Activated CD4-positive, CD25-positive, alpha-beta regulatory T cell treated with anti-CD3 and anti-CD28 coated beads, Interleukin-2, amount 50 U/mL, for 24 hours (primary cell): ENCODE results near the gene KANSL1.

Experiments
- ATAC-seq, 2 donors: fragments of 150-1000 bp; cut with Tn5 transposase; one replicate each; pipeline ENCODE4 v1.10.0; 2021; ENCODE audit warnings: mild to moderate bottlenecking in 1 of 2, moderate library complexity in 1 of 2

The KANSL1 gene

GRCh38 chr17:46166692-46167249 lies 26.5 kb downstream of the KANSL1 start:
- ATAC-seq, result no peak

DNA sequence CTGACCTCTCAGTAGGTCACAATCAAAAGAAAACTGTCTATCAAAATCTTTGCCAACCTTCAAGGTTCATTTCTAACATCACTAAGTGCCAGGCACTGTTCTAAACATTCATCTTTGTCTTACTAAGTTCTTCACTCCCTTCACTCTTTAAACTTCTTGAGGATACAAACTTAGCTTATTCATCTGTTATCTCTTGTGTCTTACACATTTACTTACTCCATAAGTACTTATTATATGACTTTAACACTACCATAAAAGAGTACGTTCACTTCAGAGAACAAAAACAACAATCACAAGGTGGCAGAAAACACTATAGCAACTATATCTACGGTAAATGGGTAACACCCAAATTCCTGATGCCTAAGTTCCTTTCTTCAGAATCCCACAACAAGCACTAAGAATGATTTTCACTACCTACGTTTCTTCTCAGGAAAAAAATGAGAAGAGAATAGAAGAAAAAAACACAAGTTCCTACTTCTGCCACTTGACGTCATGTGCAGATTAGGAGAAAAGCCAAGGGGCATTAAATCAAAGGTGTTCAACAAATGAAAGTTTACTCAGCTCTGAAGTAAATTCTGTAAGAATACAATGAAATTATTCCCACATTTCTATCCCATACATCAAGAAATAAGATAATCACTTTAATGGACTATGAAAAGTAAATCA lies 29.2 kb downstream of the KANSL1 start:
- ATAC-seq, result no peak

DNA sequence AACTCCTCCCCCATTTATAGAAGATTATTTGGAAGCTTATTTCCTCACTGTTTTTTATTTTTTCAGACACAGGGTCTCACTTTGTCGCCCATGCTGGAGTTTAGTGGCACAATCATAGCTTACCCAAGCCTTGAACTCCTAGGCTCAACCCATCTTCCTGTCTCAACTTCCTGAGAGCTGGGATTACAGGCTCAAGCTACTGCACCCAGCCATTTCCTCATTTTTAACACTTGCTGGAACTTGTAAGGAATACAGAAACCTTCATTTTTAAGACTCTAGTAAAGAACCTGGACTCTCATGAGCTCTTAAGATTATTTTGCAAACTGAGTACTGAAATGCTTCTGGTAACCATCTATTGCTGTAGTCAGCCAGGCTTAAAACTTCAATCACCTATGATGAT lies 29.9 kb downstream of the KANSL1 start:
- ATAC-seq, result no peak

DNA sequence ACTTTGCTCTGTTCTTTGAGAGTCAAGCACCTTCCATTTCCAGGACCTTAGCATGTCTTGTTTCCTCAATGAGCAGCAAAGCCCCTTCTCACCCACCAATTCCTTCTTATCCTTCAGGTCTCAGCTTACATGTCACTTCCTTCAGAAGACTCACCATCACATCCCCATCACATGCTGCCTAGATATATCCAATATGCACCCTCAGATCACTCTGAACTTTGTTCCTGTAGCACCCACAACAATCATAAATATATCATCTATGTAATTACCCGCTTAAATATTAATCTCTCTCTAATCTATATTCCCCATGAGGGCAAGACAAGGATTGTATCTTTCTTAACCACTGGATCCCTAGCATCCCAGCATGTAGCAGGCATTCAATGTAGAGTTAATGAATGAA lies 30.4 kb downstream of the KANSL1 start:
- ATAC-seq, result no peak

GRCh38 chr17:46160169-46160568 lies 33.1 kb downstream of the KANSL1 start:
- ATAC-seq, result no peak

DNA sequence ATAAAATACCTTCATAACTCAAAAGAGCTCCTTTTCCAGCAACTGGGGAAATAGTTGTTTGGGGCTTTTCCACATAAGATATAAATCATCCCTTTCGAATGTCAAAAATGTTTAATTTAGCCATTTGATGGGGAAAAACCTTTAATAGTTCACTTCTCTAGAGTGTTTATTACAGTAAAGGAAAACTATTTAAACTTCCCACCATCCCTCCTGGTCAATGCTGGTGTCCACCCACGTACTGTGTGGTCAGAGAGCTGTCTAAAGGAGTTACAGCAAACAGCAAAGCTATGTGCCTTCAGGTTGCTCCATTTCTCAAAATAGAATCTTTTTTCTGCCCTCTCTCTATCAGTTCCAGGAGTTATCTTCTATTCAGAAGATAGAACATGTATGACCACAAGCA lies 33.5 kb downstream of the KANSL1 start:
- ATAC-seq, result no peak

DNA sequence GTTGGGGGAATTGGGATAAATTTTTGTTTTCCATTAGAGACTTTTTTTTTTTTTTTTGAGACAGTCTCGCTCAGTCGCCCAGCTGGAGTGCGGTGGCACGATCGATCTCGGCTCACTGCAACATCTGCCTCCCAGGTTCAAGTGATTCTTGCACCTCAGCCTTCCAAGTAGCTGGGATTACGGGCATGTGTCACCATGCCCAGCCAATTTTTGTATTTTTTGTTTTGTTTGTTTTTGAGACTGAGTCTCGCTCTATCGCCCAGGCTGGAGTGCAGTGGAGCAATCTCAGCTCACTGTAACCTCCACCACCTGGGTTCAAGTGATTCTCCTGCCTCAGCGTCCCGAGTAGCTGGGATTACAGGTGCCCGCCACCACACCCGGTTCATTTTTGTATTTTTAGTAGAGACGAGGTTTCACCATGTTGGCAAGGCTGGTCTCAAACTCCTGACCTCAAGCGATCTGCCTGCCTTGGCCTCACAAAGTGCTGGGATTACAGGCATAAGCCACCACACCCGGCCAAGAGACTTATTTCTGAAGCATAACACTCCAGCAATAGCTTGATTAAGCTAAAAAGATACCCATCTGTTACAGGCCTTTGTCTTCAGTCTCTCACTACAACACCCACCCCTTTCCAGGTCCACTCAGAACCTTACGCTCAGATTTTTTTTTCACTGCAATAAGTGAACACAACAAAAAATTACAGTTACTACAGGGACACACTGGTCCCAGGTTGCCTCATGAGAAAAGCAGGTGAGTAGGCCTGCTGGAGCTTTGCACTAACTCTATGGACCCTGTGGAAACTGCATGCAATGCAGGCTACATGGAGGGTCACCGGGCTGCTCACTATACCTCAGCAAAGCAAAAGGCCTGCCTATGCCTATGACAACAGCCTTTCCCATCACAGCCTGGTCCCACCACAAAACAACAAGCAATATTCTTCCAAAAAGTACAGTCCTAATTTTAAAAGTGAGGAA lies 34.6 kb downstream of the KANSL1 start:
- ATAC-seq, result no peak

DNA sequence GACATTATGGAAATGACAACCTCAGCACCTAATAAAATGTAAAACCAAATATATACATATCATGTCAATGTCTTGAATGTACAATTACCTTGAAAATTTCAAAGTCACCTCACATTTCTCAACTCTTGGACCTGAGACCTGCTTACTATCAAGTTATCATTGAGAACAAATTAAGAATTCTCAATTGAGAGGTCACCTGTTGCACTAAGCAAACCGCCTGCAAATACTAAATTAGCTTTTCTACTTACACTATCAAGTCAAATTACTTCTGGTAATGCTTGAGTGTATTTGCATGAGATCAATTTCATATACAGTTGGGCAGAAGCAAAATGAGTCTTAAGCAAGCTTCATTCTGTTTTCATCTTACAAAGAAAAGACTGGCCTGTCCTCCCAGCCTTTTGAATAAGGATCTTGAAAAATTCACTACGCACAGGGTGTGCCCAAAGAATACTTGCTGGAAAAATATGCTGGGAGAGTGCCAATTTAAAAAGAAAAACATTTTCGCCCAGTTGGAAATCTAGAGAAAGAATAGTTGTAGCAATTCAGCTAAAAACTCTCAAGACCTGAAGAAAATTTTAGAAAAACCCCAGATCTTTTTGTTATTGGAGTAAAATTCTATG lies 35.7 kb downstream of the KANSL1 start:
- ATAC-seq, result no peak

- no peak for ATAC-seq
Measured at GRCh38 chr17:46154151-46154816, 38.9 kb downstream of the KANSL1 start.

DNA sequence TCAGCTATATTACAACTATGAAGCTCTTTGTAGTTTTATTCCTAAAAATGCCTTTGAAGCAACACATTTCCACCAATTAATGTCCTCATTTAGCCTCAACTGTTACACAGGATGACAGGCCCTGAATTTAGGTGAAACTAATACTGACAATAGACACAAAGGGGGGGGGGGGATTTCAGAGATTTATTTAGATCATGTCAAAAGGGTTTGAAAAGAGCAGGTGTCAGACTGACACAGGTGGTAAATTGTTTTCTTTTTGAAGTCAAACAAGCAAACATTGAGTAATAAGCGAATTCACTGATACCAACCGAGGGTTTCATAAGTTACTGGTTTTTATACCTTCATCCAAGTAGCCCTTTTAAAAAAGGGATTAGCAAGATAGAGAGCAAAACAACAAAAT lies 40.8 kb downstream of the KANSL1 start:
- ATAC-seq, result no peak

DNA sequence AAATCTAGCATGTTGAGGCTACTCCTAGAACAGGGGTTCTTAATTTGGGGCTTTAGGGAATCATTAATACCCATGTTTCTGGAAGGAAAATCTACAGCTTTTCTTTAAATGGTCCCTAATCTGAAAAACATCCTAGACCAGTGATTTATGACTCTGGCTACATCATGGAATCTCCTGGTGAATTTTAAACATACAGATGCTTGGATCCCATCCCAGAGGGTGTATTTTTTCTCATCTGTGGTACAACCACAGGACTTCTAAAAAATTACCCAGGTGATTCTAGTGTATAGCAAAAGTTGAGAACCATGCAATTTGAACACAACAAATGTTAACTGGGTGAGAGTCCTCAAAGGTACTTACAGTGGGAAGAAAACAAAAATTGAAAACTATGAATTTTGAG lies 41.5 kb downstream of the KANSL1 start:
- no peak for ATAC-seq

DNA sequence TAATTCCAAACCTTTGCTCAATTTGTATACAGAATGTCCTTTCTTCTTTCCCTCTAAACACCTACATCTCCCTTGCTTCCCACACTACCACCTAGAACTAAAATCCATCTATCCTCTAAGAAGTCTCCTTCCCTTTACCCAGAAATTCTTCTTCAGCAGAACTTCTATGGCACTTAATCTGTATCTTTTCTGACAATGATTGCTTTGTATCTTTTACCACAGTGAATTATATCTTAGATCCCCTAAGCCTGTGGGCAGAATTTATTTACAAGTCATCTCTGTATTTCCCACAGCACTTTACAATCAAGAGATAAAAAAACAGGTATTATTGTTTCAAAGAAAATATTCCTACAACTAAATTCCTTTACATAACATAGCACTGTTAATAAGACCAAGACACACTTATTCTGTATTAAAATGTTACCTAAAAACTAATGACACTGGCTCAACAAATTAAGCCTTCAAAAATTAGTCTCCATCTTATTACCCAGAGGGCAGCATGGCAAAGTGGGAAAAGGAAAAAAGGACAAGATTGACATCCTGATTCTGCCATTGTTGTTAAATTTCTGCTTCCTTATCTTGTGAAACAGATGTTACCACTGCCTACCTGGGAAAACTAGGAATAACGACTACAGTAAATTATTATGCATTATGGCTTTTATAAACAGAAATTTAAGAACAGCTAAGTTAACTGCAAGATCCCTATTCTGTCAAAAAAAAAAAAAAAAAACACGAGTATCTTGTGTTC lies 42.8 kb downstream of the KANSL1 start:
- no peak for ATAC-seq

DNA sequence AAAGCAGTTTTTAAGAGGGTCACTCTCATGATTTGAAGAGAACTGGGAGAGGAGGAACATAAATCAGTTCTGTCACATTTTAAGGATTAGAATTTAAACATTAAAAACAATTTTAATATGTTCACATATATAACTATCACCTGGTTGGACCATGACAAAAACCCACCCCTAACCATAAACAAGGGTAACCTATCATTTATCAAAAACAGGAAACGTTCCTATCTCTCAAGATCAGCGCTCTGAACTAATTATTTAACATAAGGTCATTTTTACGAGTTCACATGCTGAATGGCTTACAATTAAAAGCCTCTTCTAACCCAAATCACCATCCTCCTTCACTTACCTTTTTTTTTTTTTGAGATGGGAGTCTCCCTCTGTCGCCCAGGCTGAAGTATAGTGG lies 45.0 kb downstream of the KANSL1 start:
- ATAC-seq, result no peak

DNA sequence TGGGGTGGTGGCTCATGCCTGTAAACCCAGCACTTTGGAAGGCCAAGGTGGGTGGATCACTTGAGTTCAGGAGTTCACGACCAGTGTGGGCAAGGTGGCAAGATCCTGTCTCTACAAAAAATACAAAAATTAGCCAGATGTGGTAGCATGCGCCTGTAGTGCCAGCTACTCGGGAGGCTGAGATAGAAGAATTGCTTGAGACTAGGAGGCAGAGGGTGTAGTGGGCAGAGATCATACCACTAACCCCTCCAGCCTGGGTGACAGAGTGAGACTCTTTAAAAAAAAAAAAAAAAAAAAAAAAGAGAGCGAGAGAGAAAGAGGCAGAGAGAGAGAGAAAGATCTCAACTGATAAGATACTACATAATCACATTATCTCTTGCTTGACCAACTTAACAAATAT lies 45.9 kb downstream of the KANSL1 start:
- no peak for ATAC-seq

DNA sequence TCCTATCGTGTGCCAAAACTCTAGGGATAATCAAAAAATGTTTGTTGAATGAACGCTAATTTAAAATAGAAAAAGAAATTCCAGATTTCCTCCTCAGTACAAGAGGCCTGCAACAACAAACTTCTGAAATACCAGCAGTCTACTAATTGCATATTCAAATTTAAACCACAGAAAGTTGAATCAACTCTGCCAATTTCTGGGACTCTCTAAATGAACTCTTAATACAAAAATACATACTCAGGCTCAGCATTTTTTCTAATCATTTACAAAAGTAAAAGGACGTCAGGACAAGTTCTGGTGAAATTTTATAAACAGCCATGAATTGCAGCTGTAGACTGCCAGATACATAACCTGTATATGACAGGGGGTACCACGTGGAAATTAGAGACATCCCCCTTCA lies 49.0 kb downstream of the KANSL1 start:
- ATAC-seq, result peak; percentile 33 to 51

DNA sequence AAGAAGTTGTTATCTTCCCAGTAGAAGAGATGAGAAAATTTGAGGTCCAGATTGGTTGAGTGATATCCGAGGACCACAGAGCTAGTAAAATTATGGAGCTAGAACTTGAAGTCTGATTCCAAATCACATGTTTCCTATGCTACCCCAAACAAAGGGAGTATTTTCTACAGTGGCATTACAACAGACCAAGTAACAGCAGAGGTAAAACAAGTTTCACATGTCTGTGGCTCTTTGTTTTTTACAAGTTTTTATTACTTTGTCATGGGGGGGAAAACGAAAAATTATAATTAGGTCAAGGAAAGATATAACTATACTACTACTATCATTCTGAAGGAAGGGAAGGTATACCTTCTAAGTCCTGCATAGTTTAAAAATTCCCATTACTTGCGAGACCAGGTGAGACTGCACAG lies 49.4 kb downstream of the KANSL1 start:
- ATAC-seq, result no peak

GRCh38 chr17:46141645-46142044 lies 51.6 kb downstream of the KANSL1 start:
- ATAC-seq, result no peak

GRCh38 chr17:46140645-46141197 lies 52.5 kb downstream of the KANSL1 start:
- ATAC-seq, result no peak

DNA sequence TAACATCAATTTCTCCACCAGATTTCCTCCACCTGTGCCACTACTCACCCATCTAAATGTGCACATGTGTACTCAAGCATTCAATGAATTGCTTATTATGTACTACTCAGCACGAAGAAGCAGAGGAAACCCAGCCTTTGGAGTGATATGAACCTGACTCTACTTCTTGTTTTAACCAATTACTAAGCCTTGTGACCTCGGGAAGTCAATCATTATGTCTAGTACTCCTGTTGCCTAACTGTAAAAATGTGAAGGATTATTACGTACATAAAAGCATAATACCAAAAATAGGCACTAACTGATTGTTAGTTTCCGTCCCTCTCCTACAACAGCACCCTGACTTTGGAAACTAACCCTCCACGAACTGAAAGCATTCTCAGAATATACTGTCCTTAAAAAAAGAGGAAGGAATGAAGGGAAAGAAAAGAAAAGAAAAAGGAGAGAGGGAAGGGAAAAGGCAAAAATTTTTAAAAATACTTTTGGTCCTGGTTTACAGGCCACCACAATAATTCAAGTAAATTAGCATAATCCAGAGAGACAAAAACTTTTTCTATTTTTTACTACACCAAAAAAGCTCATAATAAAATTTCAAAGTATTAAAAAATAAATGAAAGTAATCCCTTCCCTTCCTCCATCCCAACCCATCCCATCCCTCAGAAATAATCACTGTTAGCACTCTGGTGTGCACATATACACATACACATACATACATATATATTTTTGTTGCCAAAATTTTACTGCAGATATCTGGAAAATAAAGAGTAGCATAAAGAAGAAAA lies 53.6 kb downstream of the KANSL1 start:
- no peak for ATAC-seq

GRCh38 chr17:46138473-46138872 lies 54.8 kb downstream of the KANSL1 start:
- no peak for ATAC-seq

- no peak for ATAC-seq
Measured at GRCh38 chr17:46136820-46137219, 56.4 kb downstream of the KANSL1 start.
